GM23338 (cell line): ENCODE data around the gene SRSF5. TPM values are rescaled to one million over a fixed set of nuclear protein-coding genes. Genes with fewer than 3 reads are reported as not detected.

ENCODE experiments used
- ATAC-seq: fragments of 200-7000 bp; cut with Tn5 transposase; 3 replicates; pipeline ENCODE4 v1.9.1; 2020
- DNase-seq: peaks from one replicate; pipeline ENCODE4 v3.0.0-alpha.2; 2015; ENCODE audit warnings: low spot score
- H2AFZ ChIP-seq: fragments of 200-600 bp; sonication (generic); 2 replicates; pipeline ENCODE4 v1.8.0; 2016; ENCODE audit warnings: antibody characterized with exemption, mild to moderate bottlenecking, moderate library complexity
- H3F3A ChIP-seq: fragments of 200-600 bp; sonication (generic); replicated peaks from 2 replicates; pipeline ENCODE4 v1.8.0; 2017; ENCODE audit warnings: antibody characterized with exemption, mixed run types, low read depth
- H3K27ac ChIP-seq: fragments of 200-600 bp; sonication (generic); 2 replicates; pipeline ENCODE4 v1.6.1; 2016; ENCODE audit warnings: low read depth
- H3K27me3 ChIP-seq: fragments of 200-600 bp; sonication (generic); 2 replicates; pipeline ENCODE4 v1.8.0; 2016; ENCODE audit warnings: mild to moderate bottlenecking, mixed run types, moderate library complexity; ENCODE audit not compliant: insufficient read depth
- H3K36me3 ChIP-seq: fragments of 200-600 bp; sonication (generic); 2 replicates; pipeline ENCODE4 v1.8.0; 2016; ENCODE audit warnings: mild to moderate bottlenecking; ENCODE audit not compliant: insufficient read depth
- H3K4me1 ChIP-seq: fragments of 200-600 bp; sonication (generic); 2 replicates; pipeline ENCODE4 v1.8.0; 2016; ENCODE audit warnings: mild to moderate bottlenecking, moderate library complexity; ENCODE audit not compliant: insufficient read depth
- H3K4me2 ChIP-seq: fragments of 200-600 bp; sonication (generic); 2 replicates; pipeline ENCODE4 v1.7.1; 2017; ENCODE audit warnings: mixed run types
- H3K4me3 ChIP-seq: fragments of 200-600 bp; sonication (generic); 2 replicates; pipeline ENCODE4 v1.6.1; 2016; ENCODE audit warnings: mixed run types
- H3K79me2 ChIP-seq: fragments of 200-600 bp; sonication (generic); replicated peaks from 2 replicates; pipeline ENCODE4 v1.8.0; 2017; ENCODE audit warnings: mild to moderate bottlenecking; ENCODE audit not compliant: insufficient read depth
- H3K9me2 ChIP-seq: fragments of 200-600 bp; sonication (generic); 2 replicates; pipeline ENCODE4 v1.8.0; 2017; ENCODE audit not compliant: insufficient read depth
- H4K20me1 ChIP-seq: fragments of 200-600 bp; sonication (generic); replicated peaks from 2 replicates; pipeline ENCODE4 v1.8.0; 2017; ENCODE audit warnings: mild to moderate bottlenecking; ENCODE audit not compliant: insufficient read depth
- H3K27ac Mint-ChIP-seq: 2 replicates; pipeline ENCODE4 v1.8.0; 2020; ENCODE audit warnings: inconsistent platforms, mild to moderate bottlenecking, moderate library complexity, mixed read lengths
- H3K27me3 Mint-ChIP-seq: 3 replicates; pipeline ENCODE4 v1.8.0; 2022; ENCODE audit warnings: low read depth, mild to moderate bottlenecking, moderate library complexity, mixed read lengths, inconsistent platforms; ENCODE audit not compliant: insufficient read depth, poor library complexity
- H3K36me3 Mint-ChIP-seq: 3 replicates; pipeline ENCODE4 v1.8.0; 2021; ENCODE audit warnings: low read depth, mild to moderate bottlenecking, inconsistent platforms, moderate library complexity, mixed read lengths
- H3K4me1 Mint-ChIP-seq: 3 replicates; pipeline ENCODE4 v1.8.0; 2020; ENCODE audit warnings: mild to moderate bottlenecking, inconsistent platforms, mixed read lengths
- H3K4me3 Mint-ChIP-seq: 3 replicates; pipeline ENCODE4 v1.8.0; 2021; ENCODE audit warnings: moderate library complexity, mild to moderate bottlenecking, inconsistent platforms, mixed read lengths
- H3K9me3 Mint-ChIP-seq: 3 replicates; pipeline ENCODE4 v1.8.0; 2020; ENCODE audit warnings: moderate library complexity, mild to moderate bottlenecking, inconsistent platforms, mixed read lengths
- CREB1 ChIP-seq: fragments of 250-450 bp; sonication (Bioruptor Pico); IDR thresholded peaks from 2 replicates; pipeline ENCODE4 v1.5.0; 2020; ENCODE audit warnings: low read depth, mild to moderate bottlenecking, moderate library complexity
- CTCF ChIP-seq, 2 experiments: fragments of 200-600 bp in 1 of 2; sonication (generic) in 1 of 2; conservative IDR thresholded peaks; 2 replicates each; pipeline versions ENCODE4 v1.5.1 to v1.6.1; 2016 to 2017; ENCODE audit warnings: antibody characterized with exemption in 2 of 2, low read depth in 2 of 2, mild to moderate bottlenecking in 2 of 2, moderate library complexity in 1 of 2
- ETS1 ChIP-seq: IDR thresholded peaks from 2 replicates; pipeline ENCODE4 v1.6.1; 2016; ENCODE audit warnings: antibody characterized with exemption
- EZH2 ChIP-seq: fragments of 200-600 bp; sonication (generic); IDR thresholded peaks from one replicate; pipeline ENCODE4 v1.8.0; 2017; ENCODE audit warnings: antibody characterized with exemption, mild to moderate bottlenecking, low read depth; ENCODE audit not compliant: unreplicated experiment
- EZH2phosphoT487 ChIP-seq: fragments of 200-600 bp; sonication (generic); IDR thresholded peaks from one replicate; pipeline ENCODE4 v1.8.1; 2018; ENCODE audit warnings: antibody characterized with exemption; ENCODE audit not compliant: unreplicated experiment
- JUNB ChIP-seq: IDR thresholded peaks from one replicate; pipeline ENCODE4 v1.6.1; 2016; ENCODE audit warnings: antibody characterized with exemption; ENCODE audit not compliant: unreplicated experiment
- POLR2AphosphoS5 ChIP-seq: IDR thresholded peaks from 2 replicates; pipeline ENCODE4 v1.6.1; 2016; ENCODE audit warnings: antibody characterized with exemption, low read depth
- STAT1 ChIP-seq: IDR thresholded peaks from one replicate; pipeline ENCODE4 v1.6.1; 2016; ENCODE audit warnings: antibody characterized with exemption; ENCODE audit not compliant: unreplicated experiment
- ZNF114 ChIP-seq: fragments of 250-450 bp; sonication (Bioruptor Pico); IDR thresholded peaks from 2 replicates; pipeline ENCODE4 v1.5.0; 2020; ENCODE audit warnings: mild to moderate bottlenecking, moderate library complexity
- ZNF331 ChIP-seq: fragments of 250-450 bp; sonication (Bioruptor Pico); IDR thresholded peaks from 2 replicates; pipeline ENCODE4 v1.5.0; 2020; ENCODE audit warnings: low read depth, mild to moderate bottlenecking, moderate library complexity
- ZNF462 ChIP-seq: fragments of 250-450 bp; sonication (Bioruptor Pico); IDR thresholded peaks from 2 replicates; pipeline ENCODE4 v1.5.0; 2020; ENCODE audit warnings: mild to moderate bottlenecking, moderate library complexity
- polyA plus RNA-seq: library from polyadenylated mRNA; unstranded; fragments of >200 nt; fragmentation: Nextera tagmentation; extraction: Ambion mirVana; gene quantifications from 2 replicates; pipeline ENCODE4 v1.2.1, GENCODE V29; 2016
- total RNA-seq: library from RNA; depleted of rRNA; stranded (reverse); fragments of >200 nt; shearing (Covaris generic); gene quantifications from 2 replicates; pipeline ENCODE4 v1.2.3, GENCODE V29; 2014
- TF ChIP-seq, protein P1 (sequence below): IDR thresholded peaks from one replicate; pipeline ENCODE4 v1.6.1; 2018; ENCODE audit warnings: antibody characterized with exemption; ENCODE audit not compliant: unreplicated experiment

SRSF5 gene
- total and polyA plus RNA-seq, 2 experiments from 2014 or later: 172 to 389 TPM

GRCh38 chr14:69755296-69755695 is 11.6 kb upstream of the SRSF5 start:
- TF ChIP-seq EZH2phosphoT487 (no peak), CREB1 (CRISPR knock-in tag) (no peak), ZNF114 (CRISPR knock-in tag) (no peak), CTCF (conservative IDR thresholded peaks at IDR 0.05; ENCODE audit: low read depth in 2 of 2) (no peak), ZNF462 (no peak), ETS1 (no peak), JUNB (no peak), ZNF331 (CRISPR knock-in tag) (no peak), POLR2AphosphoS5 (no peak), EZH2 (no peak), STAT1 (no peak)
- TF ChIP-seq, protein P1, sequence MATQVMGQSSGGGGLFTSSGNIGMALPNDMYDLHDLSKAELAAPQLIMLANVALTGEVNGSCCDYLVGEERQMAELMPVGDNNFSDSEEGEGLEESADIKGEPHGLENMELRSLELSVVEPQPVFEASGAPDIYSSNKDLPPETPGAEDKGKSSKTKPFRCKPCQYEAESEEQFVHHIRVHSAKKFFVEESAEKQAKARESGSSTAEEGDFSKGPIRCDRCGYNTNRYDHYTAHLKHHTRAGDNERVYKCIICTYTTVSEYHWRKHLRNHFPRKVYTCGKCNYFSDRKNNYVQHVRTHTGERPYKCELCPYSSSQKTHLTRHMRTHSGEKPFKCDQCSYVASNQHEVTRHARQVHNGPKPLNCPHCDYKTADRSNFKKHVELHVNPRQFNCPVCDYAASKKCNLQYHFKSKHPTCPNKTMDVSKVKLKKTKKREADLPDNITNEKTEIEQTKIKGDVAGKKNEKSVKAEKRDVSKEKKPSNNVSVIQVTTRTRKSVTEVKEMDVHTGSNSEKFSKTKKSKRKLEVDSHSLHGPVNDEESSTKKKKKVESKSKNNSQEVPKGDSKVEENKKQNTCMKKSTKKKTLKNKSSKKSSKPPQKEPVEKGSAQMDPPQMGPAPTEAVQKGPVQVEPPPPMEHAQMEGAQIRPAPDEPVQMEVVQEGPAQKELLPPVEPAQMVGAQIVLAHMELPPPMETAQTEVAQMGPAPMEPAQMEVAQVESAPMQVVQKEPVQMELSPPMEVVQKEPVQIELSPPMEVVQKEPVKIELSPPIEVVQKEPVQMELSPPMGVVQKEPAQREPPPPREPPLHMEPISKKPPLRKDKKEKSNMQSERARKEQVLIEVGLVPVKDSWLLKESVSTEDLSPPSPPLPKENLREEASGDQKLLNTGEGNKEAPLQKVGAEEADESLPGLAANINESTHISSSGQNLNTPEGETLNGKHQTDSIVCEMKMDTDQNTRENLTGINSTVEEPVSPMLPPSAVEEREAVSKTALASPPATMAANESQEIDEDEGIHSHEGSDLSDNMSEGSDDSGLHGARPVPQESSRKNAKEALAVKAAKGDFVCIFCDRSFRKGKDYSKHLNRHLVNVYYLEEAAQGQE: no peak
- no peaks in the 10 kb centered on the region for H3K36me3 ChIP-seq
- Mint-ChIP-seq H3K4me3 (no peak overlapping the region), H3K9me3 (no peaks in the 10 kb centered on the region), H3K36me3 (no peaks in the 10 kb centered on the region), H3K4me1 (peaks cover 5% of the 10 kb centered on the region; the same call in 1 of the 3 replicates), H3K27me3 (peaks cover 2% of the 10 kb centered on the region), H3K27ac (no peak overlapping the region)
- H3K4me1 ChIP-seq: no peaks in the 10 kb centered on the region
- H3K9me2 ChIP-seq: no peaks in the 10 kb centered on the region
- no peaks in the 10 kb centered on the region for H3F3A ChIP-seq
- H3K4me3 ChIP-seq: no peak overlapping the region
- no peaks in the 10 kb centered on the region for H3K79me2 ChIP-seq
- H4K20me1 ChIP-seq: no peaks in the 10 kb centered on the region
- ATAC-seq: no peak
- no peak overlapping the region for H3K27ac ChIP-seq
- no peak for DNase-seq
- H3K27me3 ChIP-seq: no peaks in the 10 kb centered on the region
- no peak overlapping the region for H2AFZ ChIP-seq
- no peak overlapping the region for H3K4me2 ChIP-seq
